ENCODE measurements around the gene LPP. TPM values are rescaled to one million over a fixed set of nuclear protein-coding genes. Genes with fewer than 3 reads are reported as not detected.

The LPP gene
- total RNA-seq, 1 donor from 2014 or later: 97.4 TPM

- H3K27ac ChIP-seq (replicated peaks): no peak overlapping the region
- H3K9me3 ChIP-seq (replicated peaks): no peaks in the 10 kb centered on the region
- no peaks in the 10 kb centered on the region for H3K27me3 ChIP-seq (ENCODE audit: low read depth)
- no peak for TF ChIP-seq CTCF (IDR thresholded peaks at IDR 0.05; ENCODE audit: borderline replicate concordance)
- no peak overlapping the region for H3K4me3 ChIP-seq
- no peaks in the 10 kb centered on the region for H3K36me3 ChIP-seq
- intact Hi-C loops (cut with micrococcal nuclease): no loop called here
- H3K4me1 ChIP-seq: peaks cover 19% of the 10 kb centered on the region
- DNase-seq: no peak
Observed at GRCh38 chr3:188531210-188531609, 377.3 kb downstream of the LPP start.

GRCh38 chr3:188533172-188533571, 379.2 kb downstream of the LPP start:
- intact Hi-C loops (cut with micrococcal nuclease): no loop called here
- Histone ChIP-seq H3K36me3 (no peaks in the 10 kb centered on the region), H3K4me3 (no peak overlapping the region), H3K9me3 (replicated peaks) (no peaks in the 10 kb centered on the region), H3K27ac (replicated peaks) (no peak overlapping the region), H3K4me1 (peaks cover 19% of the 10 kb centered on the region), H3K27me3 (ENCODE audit: low read depth) (no peaks in the 10 kb centered on the region)
- DNase-seq: no peak
- TF ChIP-seq CTCF (IDR thresholded peaks at IDR 0.05; ENCODE audit: borderline replicate concordance): no peak

GRCh38 chr3:188533612-188534357, 379.8 kb downstream of the LPP start:
- intact Hi-C loops (cut with micrococcal nuclease): no loop called here
- H3K27me3 ChIP-seq (ENCODE audit: low read depth): no peaks in the 10 kb centered on the region
- DNase-seq: no peak
- no peaks in the 10 kb centered on the region for H3K36me3 ChIP-seq
- H3K4me3 ChIP-seq: no peak overlapping the region
- no peak overlapping the region for H3K27ac ChIP-seq (replicated peaks)
- no peaks in the 10 kb centered on the region for H3K9me3 ChIP-seq (replicated peaks)
- no peak for TF ChIP-seq CTCF (IDR thresholded peaks at IDR 0.05; ENCODE audit: borderline replicate concordance)
- H3K4me1 ChIP-seq: peaks cover 19% of the 10 kb centered on the region

- H3K4me1 ChIP-seq: peaks cover 25% of the 10 kb centered on the region
Observed at GRCh38 chr3:188534633-188535032, 380.7 kb downstream of the LPP start.

GRCh38 chr3:188537606-188538005, 383.6 kb downstream of the LPP start:
- H3K9me3 ChIP-seq (replicated peaks): no peaks in the 10 kb centered on the region
- H3K4me3 ChIP-seq: no peak overlapping the region
- intact Hi-C loops (cut with micrococcal nuclease): no loop called here
- H3K4me1 ChIP-seq: peaks cover 31% of the 10 kb centered on the region
- DNase-seq: no peak
- H3K27me3 ChIP-seq (ENCODE audit: low read depth): no peaks in the 10 kb centered on the region
- H3K27ac ChIP-seq (replicated peaks): no peak overlapping the region
- H3K36me3 ChIP-seq: no peaks in the 10 kb centered on the region
- TF ChIP-seq CTCF (IDR thresholded peaks at IDR 0.05; ENCODE audit: borderline replicate concordance): no peak

More at GRCh38 chr3:188534633-188535032, 380.7 kb downstream of the LPP start:
- no peak for DNase-seq
- Histone ChIP-seq H3K36me3 (no peaks in the 10 kb centered on the region), H3K27ac (replicated peaks) (no peak overlapping the region), H3K27me3 (ENCODE audit: low read depth) (no peaks in the 10 kb centered on the region), H3K9me3 (replicated peaks) (no peaks in the 10 kb centered on the region), H3K4me3 (no peak overlapping the region)
- intact Hi-C loops (cut with micrococcal nuclease): no loop called here
- no peak for TF ChIP-seq CTCF (IDR thresholded peaks at IDR 0.05; ENCODE audit: borderline replicate concordance)
